Measurements from ENCODE around the gene F7.

Gene F7

GRCh38 chr13:113119166-113119821 lies 13.7 kb downstream of the F7 start:
- no peak overlapping the region for H3K4me3 ChIP-seq (replicated peaks in 1 of 2; ENCODE audit: low read depth in 2 of 2, low read length in 2 of 2)
- no peak for TF ChIP-seq CTCF (IDR thresholded peaks at IDR 0.05; ENCODE audit: low read depth, low read length)
- DNase-seq (ENCODE audit: low read depth in 2 of 2): no peak

GRCh38 chr13:113119822-113120189 lies 14.2 kb downstream of the F7 start:
- no peak overlapping the region for H3K4me3 ChIP-seq (replicated peaks in 1 of 2; ENCODE audit: low read depth in 2 of 2, low read length in 2 of 2)
- TF ChIP-seq CTCF (IDR thresholded peaks at IDR 0.05; ENCODE audit: low read depth, low read length): no peak
- no peak for DNase-seq (ENCODE audit: low read depth in 2 of 2)

- no peak for TF ChIP-seq CTCF (IDR thresholded peaks at IDR 0.05; ENCODE audit: low read depth, low read length)
- no peak overlapping the region for H3K4me3 ChIP-seq (replicated peaks in 1 of 2; ENCODE audit: low read depth in 2 of 2, low read length in 2 of 2)
- no peak for DNase-seq (ENCODE audit: low read depth in 2 of 2)
Measured at GRCh38 chr13:113120300-113121182, 14.9 kb downstream of the F7 start.

- H3K4me3 ChIP-seq (replicated peaks in 1 of 2; ENCODE audit: low read depth in 2 of 2, low read length in 2 of 2): no peak overlapping the region
- DNase-seq (ENCODE audit: low read depth in 2 of 2): no peak
- TF ChIP-seq CTCF (IDR thresholded peaks at IDR 0.05; ENCODE audit: low read depth, low read length): no peak
Measured at GRCh38 chr13:113121183-113121927, 15.8 kb downstream of the F7 start.

GRCh38 chr13:113121928-113122471 lies 16.4 kb downstream of the F7 start:
- no peak for DNase-seq (ENCODE audit: low read depth in 2 of 2)
- no peak for TF ChIP-seq CTCF (IDR thresholded peaks at IDR 0.05; ENCODE audit: low read depth, low read length)
- no peak overlapping the region for H3K4me3 ChIP-seq (replicated peaks in 1 of 2; ENCODE audit: low read depth in 2 of 2, low read length in 2 of 2)

GRCh38 chr13:113122550-113123225 lies 17.1 kb downstream of the F7 start, which contains the start of gene F10:
Gene F10 (plus strand): TSS chr13:113122799. CDS start chr13:113122856, 57 bp downstream.
- TF ChIP-seq CTCF (IDR thresholded peaks at IDR 0.05; ENCODE audit: low read depth, low read length): peak; percentile 5
- H3K4me3 ChIP-seq (replicated peaks in 1 of 2; ENCODE audit: low read depth in 2 of 2, low read length in 2 of 2): peak within 1 kb of the TSS; percentile 19 to 30
- DNase-seq (ENCODE audit: low read depth in 2 of 2): peak; percentile 65 to 78
